NCI-H446 treated with DMSO at 0.1 percent for 48 hours (cell line): ENCODE measurements around the gene CYP19A1.

Experiments
- DNase-seq: peaks from one replicate; lab custom pipeline; 2025; lab: John Stamatoyannopoulos, UW

Gene CYP19A1

GRCh38 chr15:51359981-51360380, 21.6 kb upstream of the CYP19A1 start:
- no peak for DNase-seq

GRCh38 chr15:51356983-51357382, 18.6 kb upstream of the CYP19A1 start:
- DNase-seq = no peak

DNA sequence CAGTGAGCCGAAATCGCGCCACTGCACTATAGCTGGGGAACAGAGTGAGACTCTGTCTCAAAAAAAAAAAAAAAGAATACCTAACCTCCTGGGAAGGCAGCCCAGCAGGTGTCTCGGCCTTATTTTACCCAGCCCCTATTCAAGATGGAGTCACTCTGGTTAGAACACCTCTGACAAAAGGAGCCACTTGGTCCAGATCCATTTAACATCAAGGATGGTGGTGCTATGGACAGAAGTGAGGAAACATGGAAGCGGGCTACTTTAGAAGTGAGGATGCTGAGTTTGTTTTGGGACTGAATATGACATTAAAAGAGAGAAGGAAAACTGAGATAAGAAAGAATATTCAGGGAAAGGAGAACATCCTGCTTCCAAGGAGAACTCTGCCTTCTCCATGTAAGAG, 17.8 kb upstream of the CYP19A1 start:
- DNase-seq = no peak

DNA sequence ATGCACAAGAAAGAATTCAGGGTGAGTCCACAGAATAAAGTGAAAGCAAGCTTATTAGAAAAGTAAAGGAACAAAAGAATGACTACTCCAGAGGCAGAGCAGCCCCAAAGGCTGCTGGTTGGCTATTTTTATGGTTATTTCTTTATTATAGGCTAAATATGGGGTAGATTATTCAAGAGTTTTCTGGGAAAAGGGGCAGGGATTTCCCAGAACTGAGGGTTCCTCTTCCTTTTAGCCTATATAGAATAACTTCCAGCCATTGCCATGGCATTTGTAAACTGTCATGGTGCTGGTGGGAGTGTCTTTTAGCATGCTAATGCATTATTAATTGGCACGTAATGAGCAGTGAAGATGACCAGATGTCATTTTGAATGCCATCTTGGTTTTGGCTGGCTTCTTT, 16.7 kb upstream of the CYP19A1 start:
- no peak for DNase-seq

GRCh38 chr15:51353976-51354375, 15.6 kb upstream of the CYP19A1 start:
- no peak for DNase-seq

- no peak for DNase-seq
Observed at GRCh38 chr15:51350723-51351122, 12.3 kb upstream of the CYP19A1 start.

GRCh38 chr15:51349156-51349844, 10.9 kb upstream of the CYP19A1 start:
- DNase-seq = no peak

DNA sequence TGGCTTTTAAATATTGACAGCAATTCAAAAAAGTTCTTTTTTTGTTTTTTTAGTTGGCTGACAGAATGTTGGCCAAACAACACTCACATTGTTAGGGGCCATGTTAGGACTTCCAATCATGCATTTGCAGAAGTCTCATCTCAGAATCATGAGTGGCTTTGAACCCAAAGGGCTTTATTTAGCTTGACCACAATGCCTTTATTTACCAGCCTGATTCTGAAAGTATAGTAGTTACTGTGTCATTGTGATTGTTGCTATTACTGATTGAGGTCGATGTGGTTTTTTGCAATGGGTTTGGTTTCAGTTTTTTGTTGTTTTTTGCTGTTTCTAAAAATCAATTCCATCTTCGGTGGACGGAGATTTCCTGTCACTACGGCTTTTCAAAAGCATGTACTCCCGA, 10.3 kb upstream of the CYP19A1 start:
- no peak for DNase-seq

DNA sequence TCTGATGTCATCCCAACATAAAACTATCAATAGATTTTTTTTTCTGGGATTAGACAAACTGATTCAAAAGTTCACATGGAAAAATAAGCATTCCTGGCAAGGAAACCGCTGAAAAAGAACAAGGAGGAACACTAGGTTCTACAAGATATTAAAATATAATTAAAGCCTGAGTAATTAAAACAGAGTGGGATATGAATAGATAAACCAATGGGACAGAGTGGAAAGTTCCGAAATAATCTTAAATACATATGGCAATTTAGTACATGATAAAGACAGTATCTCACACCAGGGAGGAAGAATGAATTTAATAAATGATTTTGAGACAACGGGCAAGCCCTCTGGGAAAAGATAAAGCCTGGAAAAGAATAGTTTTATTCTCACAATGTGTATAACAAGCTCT, 7.7 kb upstream of the CYP19A1 start:
- no peak for DNase-seq

DNA sequence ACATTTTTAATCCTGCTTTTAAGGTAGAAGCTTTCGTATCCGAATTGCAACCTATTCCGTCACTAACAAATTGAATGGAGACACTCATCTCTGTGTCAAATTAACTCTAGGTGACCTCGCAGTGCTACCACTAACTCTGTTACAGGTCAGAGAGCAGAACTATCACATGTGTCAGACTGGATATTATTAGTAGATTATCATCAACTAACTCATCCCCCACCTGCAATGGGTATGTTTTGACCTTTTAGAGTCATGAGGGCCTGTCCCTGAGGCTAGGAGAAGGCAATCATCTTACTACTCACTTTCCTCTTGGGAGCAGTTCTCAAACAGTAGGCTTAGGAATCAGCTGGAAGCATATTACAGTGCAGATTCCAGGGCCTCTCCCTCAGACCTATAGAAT, 5.1 kb upstream of the CYP19A1 start:
- no peak for DNase-seq

DNA sequence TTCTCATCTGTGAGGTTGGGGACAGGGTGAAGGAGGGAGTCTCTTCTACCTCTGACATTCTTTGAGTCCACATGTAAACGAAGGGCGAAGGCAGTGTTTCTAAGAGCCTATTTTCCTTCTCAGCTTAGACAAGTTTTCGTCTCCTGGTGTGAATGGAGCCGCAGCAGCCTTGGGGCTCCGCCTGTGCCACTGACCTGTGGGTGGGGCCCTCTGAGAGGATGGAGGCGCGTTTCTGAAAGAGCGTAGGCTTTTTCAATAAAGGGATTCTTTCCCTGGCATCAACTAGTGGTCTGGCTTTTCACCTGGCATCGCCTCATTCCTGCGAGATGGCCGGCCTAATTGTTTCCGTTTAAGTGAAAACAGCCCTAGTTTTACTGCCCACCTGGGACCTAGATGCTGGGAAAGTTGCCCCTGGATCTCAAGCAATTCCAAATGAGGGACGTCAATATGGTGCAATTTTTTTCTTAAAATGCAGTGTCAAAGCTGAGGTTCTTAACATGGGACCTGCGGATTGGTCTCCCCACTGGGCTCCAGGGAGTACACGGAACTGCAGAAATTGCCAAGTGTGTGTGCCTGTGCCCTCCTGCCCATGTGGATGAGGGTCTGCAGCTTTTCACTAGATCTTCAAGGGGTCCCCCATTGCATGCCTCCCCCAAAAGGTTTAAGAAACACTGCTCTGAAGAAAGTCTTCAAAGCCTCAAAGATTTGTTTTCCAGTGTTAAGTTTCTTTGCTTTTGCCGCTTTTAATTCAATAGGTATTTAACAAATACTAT, 4.0 kb upstream of the CYP19A1 start:
- DNase-seq = no peak

DNA sequence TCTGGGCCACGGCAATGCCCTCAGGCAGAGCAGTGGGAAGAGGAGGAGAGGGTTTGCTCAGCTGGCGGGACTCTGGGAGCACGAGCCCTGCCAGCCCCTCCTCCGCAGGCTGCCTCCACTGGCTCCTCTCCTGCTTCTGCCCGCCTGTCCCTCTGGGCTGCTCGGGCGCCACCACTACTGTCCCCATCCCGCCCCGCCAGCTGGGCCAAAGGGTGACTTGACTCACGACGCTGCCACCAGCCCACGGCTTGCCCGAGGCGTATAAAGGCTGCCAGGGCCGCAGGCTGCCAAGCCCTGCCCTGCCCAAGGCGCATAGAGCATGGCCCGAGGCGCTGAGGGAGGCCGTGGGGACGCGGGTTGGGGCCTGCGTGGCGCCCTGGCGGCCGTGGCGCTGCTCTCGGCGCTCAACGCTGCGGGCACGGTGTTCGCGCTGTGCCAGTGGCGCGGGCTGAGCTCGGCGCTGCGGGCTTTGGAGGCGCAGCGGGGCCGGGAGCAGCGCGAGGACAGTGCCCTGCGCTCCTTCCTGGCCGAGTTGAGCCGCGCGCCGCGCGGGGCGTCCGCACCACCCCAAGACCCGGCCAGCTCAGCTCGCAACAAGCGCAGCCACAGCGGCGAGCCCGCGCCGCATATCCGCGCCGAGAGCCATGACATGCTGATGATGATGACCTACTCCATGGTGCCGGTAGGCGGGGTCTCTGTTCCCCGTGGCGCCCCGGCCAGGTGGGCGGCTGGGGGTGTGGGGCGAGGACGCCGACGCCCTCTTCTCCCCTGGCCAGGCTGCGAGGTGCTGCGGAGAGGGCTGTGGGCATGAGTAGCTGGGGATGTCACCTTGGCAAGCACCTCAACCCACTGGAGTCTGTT, 3.2 kb upstream of the CYP19A1 start, which contains the start of gene GLDN:
Gene GLDN, plus strand, starts transcription at position 290 of the 861 bp plus-strand sequence. Its CDS starts 30 bp downstream, at position 320.
- DNase-seq = no peak

DNA sequence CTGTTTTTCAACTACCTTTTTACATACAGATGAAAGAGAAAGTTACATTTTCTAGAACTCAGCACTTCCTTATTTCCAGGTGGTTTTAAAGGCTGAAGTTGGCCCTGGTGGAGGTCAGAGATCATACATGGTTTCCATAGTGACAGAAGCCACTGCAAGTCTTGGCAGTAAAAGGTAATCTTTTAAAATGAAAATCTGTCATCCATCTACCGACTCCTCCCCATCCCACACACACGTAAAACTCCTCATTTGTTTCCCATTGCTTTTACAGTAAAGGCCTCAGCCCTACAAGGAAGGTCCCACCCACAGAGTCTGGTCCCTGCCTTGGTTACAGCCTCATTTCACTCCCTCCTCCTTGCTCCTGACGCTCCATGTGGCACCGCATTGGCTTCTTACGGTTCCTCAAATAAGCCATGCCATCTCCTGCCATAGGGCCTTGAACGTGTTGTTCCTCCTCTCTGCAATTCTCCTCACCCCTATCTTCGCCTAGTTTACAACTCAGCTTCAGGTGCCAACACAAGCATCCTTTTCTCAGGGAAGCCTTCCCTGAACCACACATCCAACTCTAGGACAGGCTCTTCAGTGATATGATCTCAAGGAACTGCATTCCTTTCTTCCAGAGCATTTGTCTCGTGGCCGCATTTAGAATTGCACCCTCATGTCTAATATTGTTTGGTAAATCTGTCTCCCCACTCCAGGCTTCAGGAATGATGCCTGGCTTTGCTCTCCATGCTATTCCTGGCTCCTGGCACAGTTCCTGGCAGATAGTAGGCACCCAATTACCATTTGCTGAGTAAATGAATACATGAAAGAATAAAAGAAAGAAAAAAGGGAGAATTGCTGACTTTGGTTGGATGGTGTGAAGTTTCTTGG, 2.6 kb downstream of the CYP19A1 start:
- DNase-seq = no peak

- DNase-seq = no peak
Observed at GRCh38 chr15:51335087-51335486, 3.3 kb downstream of the CYP19A1 start.

DNA sequence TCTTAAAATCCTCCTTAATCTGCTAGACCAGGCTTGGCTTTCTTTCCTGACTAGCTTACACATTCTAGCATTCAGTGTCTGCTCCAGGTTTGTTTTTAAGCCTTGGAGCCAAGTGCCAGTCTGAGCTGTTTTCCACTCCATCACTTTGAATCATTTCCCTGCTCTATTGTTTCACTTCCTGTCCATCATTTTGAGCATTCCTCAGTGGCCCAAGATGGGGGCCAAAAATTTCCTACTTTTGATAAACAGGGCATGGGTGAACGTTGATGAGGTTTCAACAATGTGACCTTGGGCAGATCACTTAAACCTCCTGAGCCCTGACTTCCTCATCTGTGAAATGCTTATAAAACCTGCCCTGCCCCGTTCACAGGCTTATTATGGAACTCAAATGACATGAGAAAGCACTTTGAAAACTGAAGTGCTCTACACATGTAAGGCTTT, 4.4 kb downstream of the CYP19A1 start:
- no peak for DNase-seq

DNA sequence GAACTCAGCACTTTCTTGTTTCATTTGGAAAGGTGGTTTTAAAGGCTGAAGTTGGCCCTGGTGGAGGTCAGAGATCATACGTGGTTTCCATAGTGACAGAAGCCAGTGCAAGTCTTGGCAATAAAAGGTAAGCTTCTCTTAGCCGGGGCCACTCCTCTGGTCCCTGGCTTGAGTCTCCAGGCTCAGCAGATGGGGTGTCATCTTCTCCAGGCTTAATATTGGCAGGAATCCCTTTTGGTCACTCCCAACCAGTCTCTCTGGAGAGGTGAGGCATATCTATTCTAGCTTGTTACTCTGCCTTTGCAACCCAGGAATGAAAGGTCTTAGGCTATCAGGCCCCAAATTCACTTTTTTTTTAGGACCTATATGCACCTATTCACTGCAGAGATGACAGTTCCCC, 4.8 kb downstream of the CYP19A1 start:
- DNase-seq = no peak

DNA sequence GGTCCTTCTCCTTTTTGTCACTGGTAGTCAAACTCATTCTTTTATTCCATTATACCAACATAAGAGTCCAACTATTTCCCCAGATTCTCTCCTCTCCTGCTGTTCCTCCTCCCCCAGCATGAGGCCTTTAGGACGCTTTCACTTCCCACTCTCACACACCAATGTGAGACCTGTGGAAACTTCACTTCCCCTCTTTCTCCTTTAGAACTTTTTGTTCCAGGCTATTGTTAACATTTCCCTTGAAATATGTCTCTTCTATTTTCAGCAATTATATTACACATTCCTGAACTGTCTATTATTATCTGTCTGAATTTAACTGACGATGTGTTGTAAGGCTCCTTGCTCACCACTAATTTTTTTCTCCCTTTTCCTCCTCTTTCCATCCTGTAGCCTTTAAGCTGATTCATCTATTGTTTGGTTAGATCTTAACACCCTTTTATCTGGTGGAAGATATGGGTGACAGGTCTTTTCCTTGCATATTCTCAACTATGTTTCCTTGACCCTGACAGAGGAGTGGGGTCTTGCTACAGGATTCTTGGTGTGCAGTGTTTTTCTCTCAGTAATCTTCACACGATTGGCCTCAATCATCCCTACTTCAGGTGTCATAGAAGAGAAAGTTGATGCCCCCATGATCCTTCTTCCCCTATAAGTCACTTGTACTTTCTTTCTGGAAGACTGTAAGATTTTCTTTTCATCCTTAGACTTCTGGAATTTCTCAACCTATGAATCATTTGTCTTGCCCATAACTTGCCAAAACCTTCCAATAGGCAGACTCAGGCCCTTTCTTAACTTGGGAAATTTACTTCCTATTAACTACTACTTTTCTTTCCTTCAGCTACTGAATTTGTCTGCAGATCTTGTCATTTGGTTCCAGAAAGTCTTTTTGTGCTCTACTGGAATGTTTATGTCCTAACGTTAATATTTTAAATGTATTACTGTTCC, 5.9 kb downstream of the CYP19A1 start:
- DNase-seq = no peak

- no peak for DNase-seq
Observed at GRCh38 chr15:51331141-51331540, 7.3 kb downstream of the CYP19A1 start.

- DNase-seq = no peak
Observed at GRCh38 chr15:51328926-51329325, 9.5 kb downstream of the CYP19A1 start.

- DNase-seq = peak; percentile 66
Observed at GRCh38 chr15:51327081-51327480, 11.3 kb downstream of the CYP19A1 start.
